GM19043 (cell line): ENCODE measurements around the gene COL26A1.

ENCODE experiments used
- ATAC-seq: cut with Tn5 transposase; IDR thresholded peaks from one replicate; pipeline ENCODE4 v1.9.1; 2021; ENCODE audit warnings: low read depth; ENCODE audit not compliant: unreplicated experiment

The COL26A1 gene

DNA sequence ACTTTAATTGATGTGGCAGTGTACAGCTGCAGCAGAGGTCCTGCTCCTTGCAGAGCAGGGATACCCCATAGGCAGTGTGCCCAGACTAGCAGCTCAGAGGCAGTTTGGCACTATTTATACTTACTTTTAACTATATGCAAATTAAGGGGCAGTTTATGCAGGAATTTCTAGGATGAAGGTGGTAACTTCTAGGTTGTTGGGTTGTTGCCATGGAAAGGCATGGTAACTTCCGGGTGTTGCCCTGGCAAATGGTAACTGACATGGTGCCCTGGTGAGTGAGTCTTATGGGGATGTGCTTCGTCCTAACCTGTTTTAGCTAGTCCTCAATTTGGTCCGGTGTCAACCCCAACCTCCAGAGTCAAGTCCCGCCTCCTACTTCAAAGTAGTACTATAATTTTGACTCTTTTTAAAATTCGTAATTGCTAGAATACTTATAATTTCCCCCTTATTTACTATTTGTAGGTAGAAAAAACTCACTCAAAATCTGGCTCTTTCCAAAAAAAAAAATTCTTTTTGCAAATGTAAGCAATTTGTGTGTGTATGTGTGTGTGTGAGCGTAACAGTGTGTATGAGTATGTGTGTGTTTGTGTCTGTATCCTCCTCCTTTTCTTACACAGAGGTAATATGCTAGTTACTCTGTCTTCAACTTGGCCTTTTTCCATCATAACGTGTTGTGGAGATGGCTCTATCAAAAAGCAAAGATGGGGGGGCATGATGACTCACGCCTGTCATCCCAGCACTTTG is 5.9 kb downstream of the COL26A1 start:
- ATAC-seq, result no peak

DNA sequence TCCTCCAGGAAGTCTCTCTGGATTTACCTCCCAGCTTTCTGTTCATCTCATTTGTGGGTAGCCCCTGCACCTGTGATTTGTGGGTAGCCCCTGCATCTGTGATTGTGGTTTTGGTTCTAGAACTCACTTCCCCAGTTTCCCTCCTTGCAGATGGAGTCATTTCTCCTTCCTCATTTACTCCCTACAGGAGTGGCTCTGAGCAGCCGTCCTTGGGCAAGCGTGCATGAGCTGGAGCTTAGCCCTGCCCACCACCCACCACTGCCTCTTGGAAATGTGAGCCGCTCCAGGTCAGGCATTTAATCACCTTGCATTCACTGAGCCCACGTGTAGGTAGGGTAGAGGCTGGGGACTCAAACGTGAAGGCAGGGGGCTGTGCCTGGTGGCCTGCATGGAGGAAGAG is 8.2 kb downstream of the COL26A1 start:
- ATAC-seq, result no peak

DNA sequence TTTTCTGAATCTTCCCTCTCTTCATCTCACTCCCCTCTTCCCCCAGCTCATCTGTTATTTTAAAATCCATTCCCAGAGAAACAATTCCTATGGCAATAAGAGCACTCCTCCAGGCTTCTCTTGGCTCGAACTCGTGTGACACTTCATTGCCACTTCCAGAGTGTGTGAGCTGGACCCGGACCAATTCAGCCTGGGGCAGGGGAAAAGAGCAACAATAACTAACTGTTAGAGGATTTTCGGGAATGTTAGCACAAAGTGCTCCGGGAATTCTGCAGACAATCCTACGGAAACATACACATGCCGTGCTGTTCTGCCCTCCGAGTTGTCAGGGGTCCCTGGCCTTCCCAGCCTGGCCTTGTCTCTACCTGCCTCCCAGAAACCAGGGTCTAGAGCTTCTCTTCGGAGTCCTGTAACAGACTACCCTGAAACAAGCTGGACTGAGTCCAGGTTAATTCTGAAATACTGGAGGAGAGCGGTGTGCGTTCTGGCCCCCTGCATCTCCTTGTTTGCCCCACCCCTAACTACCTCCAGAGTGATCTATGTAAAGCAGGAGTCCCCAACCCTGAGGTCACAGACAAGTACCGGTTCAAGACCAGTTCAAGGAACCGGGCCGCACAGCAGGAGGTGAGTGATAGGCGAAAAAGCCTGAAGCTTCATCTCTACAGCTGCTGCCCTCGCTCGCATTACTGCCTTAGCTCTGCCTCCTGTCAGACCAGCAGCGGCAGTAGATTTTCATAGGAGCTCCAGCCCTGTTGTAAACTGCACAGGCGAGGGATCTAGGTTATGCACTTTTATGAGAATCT is 11.3 kb downstream of the COL26A1 start:
- ATAC-seq, result no peak

DNA sequence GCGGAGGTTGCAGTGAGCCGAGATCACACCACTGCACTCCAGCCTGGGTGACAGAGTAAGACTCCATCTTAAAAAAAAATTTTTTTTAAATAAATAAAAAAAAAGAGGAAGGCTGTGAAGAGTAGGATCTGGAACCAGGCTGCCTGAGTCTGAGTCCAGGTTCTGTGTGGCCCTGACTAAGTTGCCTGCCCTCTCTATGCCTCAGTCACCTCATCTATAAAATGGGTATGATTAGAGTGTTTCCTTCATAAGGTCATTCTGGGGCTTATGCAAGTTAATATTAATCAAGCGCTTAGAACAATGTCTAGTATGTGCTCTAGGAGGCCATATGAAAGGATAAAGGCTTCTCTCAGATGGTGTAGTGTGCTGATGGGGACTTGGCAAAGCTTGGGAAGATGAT is 12.3 kb downstream of the COL26A1 start:
- ATAC-seq, result no peak

DNA sequence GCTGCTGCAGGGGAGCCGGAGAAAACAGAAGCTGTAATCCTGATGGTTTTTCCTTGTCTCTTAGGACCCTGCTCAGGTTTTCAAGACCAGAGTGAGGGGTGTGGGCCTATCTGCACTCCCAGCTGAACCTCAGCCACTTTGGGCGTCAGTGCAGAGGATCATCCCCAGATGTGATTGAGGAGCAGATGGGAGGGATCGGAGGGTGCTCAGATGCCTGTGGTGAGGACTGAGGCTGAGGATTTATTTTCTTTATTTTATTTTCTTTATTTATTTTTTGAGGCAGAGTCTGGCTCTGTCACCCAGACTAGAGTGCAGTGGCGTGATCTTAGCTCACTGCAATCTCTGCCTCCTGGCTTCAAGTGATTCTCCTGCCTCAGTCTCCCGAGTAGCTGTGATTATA is 13.9 kb downstream of the COL26A1 start:
- ATAC-seq, result no peak

DNA sequence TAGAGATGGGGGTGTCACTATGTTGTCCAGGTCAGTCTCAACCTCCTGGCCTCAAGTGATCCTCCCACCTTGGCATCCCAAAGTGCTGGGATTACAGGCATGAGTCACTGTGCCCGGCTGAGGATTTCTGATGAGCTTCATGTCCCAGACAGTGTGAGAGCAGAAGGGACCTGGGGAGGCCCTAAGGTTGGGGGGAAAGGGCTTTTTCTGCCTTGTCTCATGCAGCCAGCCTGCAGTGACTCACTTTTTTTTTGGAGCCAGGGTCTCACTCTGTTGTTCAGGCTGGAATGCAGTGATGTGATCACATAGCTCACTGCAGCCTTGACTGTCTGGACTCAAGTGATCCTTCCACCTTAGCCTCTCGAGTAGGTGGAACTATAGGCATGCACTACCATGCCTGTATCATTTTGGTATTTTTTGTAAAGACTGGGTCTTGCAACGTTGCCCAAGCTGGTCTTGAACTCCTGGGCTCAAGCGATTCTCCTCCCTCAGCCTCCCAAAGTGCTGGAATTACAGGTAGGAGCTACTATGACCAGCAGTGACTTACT is 14.6 kb downstream of the COL26A1 start:
- no peak for ATAC-seq

DNA sequence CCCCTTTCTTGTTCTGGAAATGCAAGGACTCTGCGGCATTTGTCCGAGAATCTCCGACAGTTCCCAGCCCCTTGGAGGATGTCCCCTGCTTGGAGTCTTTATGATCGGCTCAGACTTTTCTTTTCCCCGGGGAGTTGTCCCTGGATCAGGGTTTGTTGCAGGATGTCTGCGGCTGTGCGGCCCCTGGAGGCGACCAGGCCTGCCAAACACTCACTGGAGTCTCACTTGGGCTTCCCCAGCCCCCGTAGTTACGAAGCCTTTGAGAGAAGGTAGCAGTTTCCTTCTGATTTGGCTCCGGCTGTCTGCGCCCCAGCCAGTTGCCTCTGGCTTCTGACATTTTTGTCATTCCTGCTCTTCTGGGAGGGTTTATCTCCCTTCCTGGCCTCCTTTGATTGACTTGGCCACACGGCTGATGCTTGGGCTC is 16.1 kb downstream of the COL26A1 start:
- ATAC-seq, result no peak

DNA sequence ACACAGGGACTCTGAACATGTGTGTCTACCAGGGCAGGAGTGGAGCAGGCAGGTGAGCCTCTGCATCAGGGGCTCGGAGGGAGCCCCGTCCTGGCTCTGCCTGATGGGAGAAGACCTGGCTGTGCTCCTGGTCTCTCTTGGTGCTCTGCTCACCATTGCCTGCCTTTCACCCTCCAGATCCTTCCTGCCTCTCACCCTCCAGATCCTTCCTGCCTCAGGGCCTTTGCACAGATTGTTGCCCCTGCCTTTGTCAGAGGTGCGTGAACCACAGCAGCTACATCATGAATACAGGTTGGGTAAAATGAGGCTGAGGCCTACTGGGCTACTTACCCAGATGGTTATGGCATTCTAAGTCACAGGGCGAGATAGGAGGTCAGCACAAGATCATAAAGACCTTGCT is 16.6 kb downstream of the COL26A1 start:
- ATAC-seq, result no peak

DNA sequence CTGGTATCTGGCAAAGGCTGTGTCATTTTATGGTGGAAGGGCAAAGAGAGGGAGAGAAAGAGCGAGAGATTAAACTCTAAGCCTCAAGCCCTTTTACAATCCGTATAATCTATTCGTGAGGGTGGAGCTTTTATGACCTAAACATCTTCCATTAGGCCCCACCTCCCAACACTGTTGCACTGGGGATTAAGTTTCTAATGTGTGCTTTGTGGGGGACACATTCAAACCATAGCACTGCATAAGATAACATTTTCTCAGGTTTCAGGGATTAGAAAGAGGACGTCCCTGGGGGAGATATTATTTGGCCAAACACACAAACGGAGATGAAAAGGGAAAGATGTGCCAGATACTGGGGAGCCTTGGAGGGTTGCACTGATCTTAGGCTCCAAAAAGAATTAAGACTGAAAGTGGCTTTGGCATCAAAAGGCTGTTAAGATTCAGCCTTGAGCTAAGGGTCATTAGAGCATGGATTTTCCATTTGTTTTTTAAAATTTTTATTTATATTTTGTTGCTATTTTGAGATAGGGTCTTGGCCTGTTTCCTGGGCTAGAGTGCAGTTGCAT is 19.0 kb downstream of the COL26A1 start:
- no peak for ATAC-seq

DNA sequence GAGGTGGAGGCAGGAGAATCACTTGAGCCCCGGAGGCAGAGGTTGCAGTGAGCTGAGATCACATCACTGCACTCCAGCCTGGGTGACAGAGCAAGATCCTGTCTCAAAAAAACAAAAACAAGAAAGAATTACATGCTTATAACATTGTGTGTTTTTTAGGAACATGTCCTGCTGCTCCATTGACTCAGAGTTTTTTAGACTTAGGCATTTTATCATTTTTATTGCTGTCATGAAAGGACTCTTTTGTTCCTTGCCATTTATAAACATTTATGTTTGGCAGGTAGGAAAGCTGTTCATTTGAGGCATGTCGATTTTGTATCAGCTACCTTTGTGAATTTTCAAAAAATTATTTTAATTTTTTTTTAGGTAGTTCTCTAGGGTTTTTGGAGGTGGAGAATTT is 20.3 kb downstream of the COL26A1 start:
- ATAC-seq, result no peak

DNA sequence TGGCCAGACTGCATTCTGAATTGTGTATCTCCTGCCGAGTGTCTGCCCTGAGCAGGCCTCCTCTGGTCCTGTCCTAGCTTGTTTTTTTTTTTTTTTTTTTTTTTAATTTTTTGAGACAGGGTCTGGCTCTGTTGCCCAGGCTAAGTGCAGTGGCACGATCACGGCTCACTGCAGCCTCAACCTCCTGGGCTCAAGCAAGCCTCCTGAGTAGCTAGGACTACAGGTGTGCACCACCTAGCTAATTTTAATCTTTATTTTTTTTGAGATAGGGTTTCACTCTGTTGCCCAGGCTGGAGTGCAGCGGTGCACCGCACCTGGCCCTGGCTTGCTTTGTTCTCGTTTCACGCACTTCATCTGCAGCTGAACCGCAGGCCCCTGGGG is 23.5 kb downstream of the COL26A1 start:
- no peak for ATAC-seq

DNA sequence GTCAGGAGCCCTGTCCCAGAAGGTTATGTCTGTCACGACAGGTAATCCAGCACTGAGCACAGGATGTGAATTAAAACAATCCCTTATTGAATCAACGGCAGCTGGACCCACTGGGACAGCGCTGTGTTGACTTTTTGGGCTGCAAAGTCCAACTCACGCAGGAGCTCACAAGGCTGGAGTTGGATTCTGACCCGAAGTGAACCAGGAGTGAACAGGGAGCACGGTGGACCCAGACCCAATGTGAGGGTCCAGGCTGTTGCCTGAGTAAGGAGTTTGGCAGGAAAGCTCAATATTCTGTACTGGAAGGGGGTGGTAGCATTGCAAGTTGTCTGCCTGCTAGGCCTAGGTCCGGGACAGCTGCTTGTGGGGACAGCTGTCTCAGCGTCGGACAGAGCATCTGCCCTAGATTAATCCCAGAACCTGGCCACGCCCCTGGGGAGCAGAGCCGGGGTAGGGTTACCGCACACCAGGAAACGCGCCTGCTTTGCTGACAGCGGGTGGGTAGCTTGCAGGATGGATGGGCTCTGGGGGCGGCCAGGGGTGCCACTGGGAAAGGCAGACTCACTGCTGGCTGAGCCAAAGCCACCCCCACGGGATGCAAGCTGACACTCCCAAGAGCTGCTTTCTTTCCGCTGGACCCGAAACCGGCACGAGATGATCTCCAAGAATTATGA is 24.0 kb downstream of the COL26A1 start:
- no peak for ATAC-seq

DNA sequence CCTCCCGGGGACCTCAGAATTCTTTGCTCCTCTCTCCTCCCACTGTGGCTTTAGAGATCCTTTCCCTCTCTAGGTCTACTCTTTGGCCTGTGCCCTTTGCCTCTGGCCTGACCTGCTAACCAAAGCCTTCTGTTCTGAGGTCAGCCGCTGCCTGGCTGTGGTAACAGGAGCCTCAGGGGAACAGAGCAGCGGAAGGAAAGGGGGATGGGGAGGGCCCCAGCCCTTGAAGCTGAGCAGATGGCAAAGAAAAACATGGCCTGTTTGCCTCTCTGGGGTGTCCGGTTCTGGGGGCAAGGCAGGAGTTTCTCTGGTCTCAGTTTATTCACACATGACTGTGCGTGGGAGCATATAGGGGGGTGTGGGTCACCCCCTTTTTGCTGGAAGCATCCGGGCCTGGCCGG is 28.2 kb downstream of the COL26A1 start:
- peak; percentile 96 for ATAC-seq

DNA sequence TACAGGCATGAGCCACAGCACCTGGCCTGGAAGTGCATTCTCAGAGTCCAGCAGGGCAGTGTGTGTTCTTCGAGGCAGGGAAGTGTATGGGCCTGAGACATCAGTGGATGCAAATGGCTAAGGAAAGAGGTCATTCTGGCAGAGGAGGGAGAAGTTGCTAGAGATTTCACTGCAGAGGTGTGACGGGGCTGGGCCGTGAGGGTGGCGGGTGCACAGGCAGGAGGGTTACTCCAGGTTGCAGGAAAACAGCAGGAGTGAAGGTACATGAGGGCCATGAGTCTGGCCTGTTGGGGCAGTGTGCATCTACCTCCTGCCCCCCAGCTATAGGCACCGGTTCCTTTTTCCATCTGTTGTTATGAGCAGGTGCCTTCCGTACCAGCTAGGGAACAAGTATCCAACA is 29.3 kb downstream of the COL26A1 start:
- no peak for ATAC-seq

DNA sequence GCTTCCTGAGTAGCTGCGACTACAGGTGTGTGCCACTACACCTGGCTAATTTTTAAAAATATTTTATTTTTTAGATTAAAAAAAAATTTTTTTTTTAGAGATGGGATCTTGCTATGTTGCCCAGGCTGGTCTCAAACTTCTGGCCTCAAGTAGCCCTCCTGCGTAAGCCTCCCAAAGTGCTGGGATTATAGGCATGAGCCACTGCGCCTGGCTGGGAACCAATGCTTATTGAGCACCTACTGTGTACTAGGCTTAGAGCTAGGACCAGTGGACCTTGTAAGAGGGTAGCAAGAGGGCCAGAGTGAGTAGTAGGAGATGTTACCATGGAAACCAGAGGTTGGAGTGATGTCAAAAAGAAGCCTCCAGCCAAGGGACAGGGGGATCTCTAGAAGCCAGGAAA is 31.2 kb downstream of the COL26A1 start:
- no peak for ATAC-seq

DNA sequence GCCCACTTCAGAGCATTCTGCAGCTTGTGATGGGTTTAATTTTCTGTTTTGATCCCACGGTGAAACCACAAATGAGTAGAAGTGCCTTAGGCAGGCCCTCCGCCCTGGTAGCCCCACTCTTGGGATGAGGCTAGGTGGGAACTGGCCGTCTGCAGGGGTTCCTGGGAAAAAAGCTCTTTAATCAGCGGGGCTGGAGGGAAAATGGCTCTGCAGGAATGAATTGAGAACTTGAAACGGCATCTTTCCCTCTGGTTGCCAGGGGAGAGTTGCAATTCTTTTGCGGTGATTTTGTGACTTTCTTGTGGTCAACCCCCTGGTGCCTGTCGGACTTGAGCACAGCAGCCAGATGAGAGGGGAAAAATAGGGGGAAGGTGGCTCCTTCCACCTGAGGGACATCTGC is 32.7 kb downstream of the COL26A1 start:
- no peak for ATAC-seq

DNA sequence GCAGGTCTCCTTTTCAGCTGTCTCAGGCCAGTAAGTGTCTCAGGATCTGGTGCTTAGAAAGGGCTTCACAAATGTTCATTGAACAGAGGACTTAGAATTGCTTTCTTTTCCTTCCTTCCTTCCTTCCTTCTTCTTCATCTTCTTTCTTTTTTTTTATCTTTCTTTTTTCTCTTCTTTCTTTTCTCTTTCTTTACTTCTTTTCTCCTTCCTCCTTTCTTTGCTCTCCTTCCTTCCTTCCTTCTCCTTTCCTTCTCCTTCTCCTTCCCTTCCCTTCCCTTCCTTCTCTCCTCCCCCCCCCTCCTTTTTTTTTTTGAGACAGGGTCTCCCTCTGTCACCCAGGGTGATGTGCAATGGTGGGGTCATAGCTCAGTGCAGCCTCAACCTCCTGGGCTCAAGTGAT is 34.6 kb downstream of the COL26A1 start:
- no peak for ATAC-seq

DNA sequence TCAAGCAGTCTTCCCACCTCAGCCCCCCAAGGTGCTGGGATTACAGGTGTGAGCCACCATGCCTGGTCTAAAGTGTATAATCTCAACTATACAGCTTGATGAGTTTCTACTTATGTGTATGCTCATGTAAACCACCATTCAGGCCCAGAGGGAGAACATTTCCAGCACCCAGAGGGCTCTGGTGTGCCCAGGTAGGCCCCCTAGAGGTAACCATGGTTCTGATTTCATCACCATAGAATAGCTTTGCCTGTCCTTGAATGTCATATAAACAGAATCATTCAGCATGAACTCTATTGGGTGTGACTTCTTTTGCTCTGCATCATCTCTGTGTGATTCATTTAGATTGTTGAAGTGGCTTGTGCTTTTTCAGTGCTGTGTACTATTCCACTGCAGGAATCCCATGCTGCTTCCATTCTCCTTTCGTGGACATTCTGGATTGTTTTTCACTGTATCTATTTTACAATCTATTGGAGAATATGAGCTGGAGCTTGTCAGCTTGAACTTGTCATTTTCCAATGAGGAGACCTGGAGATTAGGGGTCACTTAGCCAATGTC is 35.2 kb downstream of the COL26A1 start:
- no peak for ATAC-seq

DNA sequence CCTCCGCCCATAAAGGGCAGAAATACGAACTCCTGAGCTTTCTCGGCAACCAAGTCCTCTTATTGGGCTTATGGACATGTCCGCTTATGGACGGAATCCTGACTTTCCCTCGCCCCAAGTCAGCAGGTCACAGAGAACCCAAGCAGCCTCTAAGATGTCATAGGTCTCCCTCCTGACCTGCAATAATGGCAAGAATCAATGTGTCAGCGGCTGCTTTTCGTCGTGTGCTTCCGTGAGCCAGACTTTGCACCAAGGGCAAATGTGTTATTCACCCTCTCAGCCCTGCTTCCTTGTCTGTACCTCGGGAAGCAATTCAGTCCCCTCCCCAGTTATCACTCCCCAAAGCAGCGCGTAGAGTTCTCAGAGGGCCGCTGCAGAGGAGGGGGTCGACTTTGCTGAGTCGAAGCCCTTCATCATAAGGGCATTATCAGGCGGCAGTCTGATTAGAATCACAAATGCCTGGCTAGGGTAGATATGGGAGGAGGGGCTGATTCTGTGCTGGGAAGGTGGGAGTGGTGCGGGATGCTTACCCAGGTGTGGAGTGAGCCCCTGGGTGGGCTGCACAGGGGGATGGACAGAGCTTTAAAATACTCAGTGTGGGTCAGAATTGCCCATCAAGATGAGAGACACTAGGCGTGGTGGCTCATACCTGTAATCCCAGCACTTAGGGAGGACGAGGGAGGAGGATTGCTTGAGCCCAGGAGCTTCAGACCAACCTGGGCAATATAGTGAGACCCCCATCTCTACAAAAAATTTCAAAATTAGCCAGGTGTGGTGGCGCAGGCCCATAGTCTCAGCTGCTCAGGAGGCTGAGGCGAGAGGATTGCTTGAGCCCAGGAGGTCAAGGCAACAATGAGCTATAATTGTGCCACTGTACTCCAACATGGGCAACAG is 36.0 kb downstream of the COL26A1 start:
- no peak for ATAC-seq

DNA sequence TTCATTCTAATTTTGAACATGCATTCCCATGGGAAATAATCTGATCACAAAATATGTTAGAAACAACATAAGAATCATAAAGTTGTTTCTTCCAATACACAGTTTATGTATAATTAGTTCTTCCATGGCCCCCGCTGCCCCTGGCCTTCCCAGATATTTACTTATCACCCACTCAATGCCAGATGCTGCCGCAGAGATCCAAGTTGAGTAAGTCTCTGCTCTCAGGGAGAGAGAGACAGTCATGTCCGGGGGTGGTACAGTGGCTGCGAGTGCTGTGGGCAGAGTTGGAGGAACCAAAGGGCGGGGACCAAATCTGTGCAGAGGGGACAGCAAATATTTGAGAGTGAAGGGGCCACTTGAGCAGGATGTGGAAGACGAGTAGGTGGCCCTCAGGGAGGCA is 37.1 kb downstream of the COL26A1 start:
- no peak for ATAC-seq
